Inflammatory macrophage treated with lipopolysaccharide for 1 hour (primary cell): ENCODE measurements around the gene SGSH.
"Not testable (repeated sequence)": the region's sequence is repeated elsewhere in the genome, so short reads cannot be mapped to it uniquely, and the experiment has no call there.

Experiments
- DNase-seq, 2 donors: peaks; one replicate each; pipeline ENCODE4 v3.0.0-alpha.2; 2020 to 2022

SGSH gene

DNA sequence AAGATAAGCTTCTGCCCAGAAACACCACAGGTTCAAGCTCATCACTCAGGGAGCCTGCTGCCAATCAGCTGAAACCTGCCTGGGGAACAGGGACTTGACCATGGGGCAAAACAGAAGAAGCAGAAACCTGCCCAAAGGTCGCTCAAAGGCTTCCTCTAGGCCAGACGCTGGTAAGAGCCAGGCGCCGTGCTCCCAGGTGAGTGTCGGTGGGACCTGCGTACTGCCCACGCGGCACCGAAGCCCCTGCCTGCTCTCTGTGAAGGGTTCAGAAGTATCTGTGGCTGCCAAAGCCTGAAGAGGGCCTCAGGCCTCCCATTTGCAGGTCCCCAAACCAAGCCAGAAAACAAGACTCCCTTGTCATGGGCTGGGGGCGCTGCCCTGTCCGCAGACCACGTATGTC is 10.4 kb downstream of the SGSH start:
- no peak for DNase-seq

DNA sequence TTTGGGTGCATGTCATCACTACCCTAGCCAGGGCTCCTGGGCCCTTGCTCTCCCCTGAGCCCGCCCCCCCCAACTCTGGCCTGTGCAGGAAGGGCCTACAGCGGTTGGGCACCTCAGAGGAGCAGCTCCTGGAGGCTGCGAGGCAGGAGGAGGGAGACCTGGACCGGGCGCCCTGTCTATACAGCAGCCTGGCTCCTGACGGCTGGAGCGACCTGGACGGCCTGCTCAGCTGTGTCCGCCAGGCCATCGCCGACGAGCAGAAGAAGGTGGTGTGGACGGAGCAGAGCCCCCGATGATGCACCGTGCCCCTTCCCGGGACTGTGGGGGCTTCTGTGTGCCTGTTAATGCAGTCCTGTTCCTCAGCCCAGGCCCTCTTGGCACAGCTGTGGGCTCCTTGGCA is 12.1 kb downstream of the SGSH start:
- DNase-seq, result no peak

DNA sequence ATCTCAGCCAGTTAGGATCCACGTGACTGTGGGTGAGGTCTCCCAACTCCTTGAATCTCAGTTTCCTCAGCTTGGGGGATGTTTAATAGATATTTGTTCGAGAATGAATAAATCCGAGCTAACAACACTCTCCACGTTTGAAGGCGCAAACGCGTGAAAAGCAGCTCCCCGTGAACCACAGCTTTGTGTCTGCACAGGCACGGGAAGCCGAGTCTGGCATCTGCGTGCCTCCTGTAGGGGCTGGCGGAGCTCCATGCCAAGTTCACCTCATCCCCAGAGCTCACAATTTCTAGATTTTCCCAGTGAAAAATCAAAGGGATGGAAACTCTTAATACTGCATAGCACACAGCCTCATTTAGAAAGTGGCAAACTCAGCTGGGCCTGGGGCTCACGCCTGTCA is 14.3 kb downstream of the SGSH start:
- DNase-seq, result no peak

DNA sequence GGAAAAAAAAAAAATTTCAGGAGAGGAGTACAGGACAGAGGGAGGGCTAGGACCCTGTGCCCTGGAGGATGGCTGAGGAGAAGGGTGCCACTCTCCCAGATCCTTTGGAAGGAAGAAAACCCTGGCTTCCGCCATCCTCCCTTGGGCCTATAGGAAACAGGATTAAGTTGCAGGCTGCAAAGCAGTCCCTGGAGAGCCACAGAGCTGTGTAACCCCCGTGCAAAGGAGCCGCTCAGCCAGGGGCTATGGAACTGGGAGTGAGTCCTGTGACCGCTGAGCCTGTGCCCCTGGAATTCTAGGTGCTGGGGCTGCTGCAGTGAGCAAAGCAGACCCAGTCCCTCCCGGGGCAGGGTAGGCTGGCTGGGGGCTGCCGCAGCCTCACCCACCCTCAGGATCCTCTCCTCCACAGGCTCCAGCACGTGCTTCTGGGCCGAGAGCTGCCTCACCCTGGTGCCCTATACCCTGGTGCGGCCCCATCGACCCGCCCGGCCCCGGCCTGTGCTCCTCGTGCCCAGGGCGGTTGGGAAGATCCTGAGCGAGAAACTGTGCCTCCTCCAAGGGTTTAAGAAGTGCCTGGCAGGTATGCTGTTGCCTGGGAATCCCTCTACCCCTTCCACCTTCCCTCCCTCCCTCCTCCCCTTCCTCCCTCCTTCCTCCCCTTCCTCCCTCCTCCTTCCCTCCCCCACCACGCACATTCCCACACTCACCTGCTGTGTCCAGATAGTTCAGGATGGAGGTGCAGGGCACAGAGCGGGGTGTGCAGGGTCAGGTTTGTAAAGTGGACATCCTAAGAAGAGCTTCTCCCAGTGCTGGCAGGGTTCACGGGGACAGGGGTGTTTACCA is 15.3 kb downstream of the SGSH start:
- DNase-seq, result no peak

DNA sequence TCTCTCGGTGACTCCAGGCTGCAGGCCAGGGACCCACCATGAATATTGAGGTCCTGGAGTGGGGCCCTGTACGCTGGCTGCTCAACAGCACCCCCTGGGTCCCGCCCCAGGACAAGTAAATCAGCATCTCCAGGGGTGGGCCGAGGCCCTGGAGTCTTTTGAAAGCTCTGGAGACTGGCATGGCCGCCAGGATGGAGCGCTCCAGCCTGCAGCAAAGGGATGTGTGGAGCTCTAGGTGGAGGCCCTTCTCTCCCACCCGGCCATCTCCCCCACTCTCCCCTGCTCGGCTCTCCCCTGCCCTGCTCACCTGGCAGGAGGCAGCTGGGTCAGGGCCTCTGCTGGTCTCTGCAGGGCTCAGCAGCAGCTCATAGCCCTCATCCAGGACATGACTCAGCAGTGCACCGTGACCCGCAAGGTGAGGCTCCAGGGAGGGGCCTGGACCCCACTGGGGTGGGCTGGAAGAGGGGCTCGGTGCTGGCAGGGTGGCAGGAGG is 16.6 kb downstream of the SGSH start:
- DNase-seq, result no peak

DNA sequence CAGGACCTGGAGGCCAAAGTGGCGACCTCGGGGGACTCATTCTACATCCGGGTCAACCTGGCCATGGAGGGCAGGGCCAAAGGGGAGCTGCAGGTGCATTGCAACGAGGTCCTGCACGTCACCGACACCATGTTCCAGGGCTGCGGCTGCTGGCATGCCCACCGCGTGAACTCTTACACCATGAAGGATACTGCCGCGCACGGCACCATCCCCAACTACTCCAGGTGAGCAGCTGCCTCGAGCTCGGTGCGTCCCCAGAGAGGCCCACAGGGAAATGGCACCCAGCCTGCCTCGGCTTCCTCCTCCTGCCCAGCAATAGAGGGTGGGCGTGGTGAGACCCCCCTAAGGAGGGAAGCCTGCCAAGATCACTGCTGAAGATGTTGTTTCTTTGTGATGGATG is 17.9 kb downstream of the SGSH start:
- no peak for DNase-seq

DNA sequence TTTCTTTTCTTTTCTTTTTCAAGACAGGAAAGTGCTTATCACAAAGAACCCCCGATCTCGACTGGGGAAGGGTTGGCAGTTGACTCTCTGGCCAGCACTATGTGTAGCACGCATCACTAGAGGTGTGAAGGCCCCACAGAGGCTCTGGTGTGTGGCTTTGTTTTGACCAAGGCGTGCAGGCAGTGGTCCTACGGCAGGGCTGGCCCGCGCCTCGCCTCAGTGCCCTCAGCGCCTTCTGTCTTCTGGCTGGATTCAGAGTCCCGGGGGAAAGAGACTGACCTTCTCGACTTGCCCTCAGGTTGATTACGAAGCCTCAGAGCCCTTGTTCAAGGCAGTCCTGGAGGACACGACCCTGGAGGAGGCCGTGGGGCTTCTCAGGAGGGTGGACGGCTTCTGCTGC is 18.7 kb downstream of the SGSH start:
- no peak for DNase-seq

DNA sequence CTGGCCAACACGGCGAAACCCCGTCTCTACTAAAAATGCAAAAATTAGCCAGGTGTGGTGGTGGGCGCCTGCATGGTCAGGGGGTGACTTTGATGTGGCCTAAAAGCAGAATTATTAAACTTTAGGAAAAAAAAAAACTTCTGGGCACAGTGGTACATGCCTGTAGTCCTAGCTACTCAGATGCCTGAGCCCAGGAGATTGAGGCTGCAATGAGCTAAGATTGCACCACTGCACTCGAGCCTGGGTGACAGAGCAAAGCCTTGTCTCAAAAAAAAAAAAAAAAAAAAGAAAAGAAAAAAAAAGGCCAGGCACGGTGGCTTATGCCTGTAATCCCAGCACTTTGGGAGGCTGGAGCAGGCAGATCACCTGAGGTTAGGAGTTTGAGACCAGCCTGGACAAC is 20.8 kb downstream of the SGSH start:
- not testable (repeated sequence) for DNase-seq

DNA sequence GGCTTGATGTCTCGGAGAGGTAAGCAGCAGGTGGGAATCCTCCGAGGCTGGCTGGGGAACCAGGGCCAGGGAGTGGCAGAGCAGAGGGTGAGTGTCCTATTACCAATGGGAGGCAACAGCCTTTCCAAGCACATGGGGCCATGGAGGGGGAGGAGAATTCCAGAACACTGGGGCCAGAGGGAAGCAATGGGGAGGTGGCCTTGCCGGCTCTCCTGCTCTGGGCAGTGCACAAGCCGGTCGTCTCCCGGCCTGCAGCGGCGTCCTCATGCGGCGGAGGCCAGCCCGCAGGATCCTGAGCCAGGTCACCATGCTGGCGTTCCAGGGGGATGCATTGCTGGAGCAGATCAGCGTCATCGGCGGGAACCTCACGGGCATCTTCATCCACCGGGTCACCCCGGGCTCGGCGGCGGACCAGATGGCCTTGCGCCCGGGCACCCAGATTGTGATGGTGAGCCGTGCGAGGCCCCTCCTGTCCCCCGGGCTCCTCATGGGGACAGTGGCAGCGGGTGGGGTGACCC is 21.9 kb downstream of the SGSH start:
- no peak for DNase-seq

DNA sequence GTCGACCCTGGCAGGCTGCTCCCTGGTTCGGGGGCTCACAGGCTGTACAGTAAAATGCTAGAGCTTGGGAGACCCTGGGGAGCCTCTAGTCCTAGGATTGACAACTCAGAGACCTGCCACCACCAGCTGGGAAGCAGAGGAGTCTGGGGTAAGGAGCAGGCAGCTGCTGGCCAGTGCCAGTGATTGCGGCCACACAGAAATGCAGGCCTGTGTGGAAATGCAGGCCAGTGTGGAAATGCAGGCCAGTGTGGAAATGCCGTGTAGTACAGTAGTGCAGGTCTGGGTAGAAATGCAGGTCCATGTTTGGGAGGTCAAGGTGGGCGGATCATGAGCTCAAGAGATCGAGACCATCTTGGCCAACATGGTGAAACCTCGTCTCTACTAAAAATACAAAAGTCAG is 23.5 kb downstream of the SGSH start:
- peak in 1 of 2 donors; percentile 22 for DNase-seq

DNA sequence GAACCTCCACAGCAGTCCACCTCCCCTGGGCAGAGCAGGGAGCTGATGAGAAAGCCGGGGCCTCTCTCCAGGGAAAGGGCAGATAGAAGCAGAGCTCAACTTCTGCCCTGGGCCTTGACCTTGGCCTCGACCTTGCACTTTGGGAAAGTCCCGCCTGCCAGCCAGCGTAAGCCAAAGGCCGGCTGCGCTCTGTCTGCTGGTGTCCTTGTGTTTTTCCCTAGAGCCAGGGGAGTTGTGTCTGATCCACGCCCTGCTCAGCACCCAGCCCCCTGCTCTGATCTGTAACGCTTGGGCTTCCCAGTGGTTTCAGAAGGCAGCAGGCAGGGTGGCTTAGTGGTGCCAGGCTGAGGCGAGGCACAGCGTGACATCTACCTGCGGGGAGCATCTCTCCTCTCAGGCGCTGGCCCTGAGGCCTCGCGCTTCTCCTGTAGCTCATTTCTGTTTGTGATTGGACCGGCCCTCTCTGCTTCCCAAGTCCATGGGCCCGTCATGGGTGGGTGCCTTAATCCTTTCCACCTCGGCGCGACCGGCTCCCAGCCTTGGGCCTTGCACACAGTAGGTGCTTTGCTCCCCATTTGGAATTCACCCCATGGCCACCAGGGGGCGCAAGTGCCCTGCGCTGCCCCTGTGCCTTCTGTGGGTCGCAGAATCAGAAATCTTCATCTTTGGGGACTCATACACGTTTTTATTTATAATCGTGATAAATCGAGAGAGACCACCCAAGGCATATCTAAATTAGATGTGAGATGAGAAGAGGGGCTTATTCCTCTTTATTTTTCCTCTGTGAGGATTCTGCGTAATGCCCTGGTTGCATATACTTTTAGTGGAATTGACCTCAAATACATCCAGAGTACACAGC is 24.2 kb downstream of the SGSH start:
- DNase-seq, result peak in 1 of 2 donors; percentile 58

DNA sequence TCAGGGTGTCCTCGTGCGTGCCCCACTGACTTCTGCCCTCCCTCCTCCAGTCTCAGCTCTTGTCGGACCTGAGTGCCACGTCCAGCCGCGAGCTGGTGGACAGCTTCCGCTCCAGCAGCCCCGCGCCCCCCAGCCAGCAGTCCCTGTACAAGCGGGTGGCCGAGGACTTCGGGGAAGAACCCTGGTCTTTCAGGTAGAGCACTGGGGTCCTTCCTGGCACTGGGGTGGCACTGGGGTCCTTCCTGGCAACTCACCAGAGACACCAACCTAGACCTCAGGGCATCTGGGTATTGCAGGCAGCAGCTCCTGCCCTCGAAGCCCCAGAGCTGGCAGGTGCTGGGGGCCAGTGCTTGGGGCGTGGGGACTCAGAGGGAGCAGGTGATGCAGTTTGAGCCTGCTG is 25.0 kb downstream of the SGSH start:
- DNase-seq, result no peak

DNA sequence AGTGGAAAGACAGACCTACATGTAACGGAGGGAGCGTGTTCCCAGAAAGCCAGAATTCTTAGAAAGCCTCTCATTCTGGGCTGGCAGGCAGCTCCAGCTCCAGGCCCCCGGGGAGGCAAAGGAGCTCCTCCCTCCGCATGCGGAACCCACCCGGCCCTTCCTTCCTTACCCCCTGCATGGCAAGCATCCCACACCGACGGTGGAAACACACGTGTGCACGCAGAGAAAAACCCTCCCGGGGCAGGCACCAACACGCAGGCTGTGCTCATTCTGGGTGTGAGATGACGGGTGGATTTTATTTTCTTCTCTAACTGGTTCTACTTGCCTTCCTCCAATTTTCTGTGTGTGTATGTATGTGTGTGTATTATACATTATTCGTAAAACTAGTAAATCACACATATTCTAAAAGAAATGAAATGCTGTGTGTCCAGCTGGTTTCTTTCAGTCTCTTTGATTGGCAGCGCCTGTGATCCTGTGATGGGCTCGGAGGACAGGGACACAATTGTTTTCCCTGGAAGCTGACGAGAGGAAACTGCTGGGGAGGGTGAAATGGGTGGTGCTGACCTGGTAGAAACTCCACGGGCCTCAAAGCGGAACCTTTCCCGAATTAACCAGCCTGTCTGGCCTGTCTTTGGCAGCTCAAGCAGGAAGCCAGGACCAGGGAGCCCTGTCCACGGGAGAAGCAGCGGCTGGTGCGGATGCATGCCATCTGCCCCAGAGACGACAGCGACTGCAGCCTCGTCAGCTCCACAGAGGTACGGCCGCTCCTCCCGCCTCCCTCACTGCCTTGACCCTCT is 28.1 kb downstream of the SGSH start:
- no peak for DNase-seq

DNA sequence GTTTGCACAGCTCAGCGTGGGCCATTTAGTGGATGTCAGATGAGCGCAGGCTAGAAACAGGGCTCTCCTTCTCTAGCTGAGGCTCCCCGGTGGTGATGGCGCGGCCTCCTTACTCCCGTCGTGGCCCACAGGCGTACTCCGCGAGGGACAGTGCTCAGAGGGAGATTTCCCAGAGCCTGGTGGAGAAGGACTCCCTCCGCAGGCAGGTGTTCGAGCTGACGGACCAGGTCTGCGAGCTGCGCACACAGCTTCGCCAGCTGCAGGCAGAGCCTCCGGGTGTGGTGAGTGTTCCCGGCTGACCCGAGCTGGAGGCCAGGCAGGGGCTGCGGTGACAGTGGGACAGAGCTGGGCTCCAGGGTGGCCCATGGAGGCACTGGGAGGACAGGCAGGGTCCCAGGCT is 28.9 kb downstream of the SGSH start:
- no peak for DNase-seq

DNA sequence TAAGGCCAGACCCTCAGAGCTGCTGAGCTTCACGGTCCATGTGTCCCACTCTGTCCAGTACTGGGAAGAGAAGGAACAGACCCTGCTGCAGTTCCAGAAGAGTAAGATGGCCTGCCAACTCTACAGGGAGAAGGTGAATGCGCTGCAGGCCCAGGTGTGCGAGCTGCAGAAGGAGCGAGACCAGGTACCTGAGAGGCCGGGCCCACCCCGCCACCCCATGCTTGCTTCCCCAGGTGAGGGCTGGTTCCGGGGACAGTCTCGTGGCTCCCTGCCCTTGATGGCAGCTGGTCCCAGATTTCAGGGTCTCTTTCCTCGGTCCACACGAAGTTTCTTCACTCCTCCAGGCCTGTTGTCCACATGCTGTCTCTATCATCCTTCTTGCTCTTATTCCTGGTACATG is 29.4 kb downstream of the SGSH start:
- no peak for DNase-seq

DNA sequence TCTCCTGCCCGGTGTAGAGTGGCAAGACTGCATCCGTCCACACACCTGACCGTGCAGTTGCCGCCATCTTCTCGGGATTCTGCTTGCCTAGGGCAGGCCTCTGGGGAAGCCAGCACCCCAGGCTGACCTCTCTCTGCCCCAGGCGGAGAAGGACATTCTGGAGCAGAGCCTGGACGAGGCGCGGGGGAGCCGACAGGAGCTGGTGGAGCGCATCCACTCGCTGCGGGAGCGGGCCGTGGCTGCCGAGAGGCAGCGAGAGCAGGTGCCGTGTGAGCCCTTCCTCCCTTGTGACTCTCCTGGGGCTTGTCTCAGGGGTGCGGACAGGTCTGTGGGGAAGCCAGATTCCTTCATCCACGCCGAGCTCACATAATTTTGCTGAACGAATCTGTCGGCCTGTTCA is 30.5 kb downstream of the SGSH start:
- DNase-seq, result no peak

DNA sequence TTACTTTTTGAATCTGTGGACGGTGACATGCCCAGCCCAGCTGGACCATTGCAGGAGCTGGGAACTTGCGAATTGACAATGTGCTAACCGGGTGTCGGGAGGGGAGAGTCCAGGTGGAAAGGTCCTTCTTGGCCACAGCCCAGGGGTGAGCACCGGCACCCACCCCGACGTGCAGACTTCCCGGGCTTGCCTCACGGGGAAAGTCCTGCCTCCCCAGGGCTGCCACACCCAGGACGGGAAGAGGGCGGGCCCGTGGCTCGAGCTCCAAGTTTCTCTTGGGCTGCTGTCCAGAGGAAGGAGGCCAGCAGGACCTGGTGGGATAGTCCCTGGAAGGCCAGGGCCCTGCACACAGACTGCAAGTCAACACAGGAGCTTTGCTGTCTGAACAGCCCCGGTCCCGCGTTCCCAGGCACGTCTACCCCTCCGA is 32.6 kb downstream of the SGSH start:
- no peak for DNase-seq

DNA sequence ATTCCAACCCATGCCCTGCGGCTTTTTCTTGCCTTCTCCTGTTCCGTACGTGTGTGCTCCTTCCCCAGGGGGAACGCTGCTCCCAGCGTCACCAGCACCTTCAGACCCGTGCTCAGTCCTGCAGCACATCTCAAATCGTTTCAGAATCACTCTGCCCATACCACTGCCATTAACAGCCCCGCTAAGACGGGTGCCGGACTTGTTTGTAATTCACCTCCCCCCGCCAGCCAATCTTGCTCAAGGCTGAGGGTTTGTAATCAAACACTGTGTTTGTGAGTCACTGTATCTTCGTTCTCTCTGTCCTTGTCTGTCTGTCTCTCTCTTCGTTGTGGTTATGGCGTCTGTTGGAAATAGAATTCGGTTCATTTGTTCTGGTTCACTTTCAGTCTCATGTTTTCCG is 33.0 kb downstream of the SGSH start:
- no peak for DNase-seq

DNA sequence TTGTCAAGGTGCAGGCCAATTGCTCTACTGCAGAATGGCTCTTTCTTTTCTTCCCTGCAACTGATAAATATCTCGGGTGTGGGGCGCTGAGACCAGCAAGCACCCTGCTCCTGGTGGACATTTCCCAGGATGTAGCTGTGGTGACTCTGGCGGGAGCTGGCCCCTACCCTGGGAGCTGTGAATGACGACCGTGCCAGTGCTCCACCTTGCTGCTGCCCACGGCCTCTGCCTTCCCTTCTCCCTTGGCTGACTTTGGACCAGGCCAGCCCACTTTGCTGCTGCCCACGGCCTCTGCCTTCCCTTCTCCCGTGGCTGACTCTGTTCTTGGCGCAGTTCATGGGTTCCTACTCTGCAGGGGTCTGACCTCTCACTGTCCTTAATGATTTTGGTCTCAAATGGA is 34.2 kb downstream of the SGSH start:
- DNase-seq, result no peak

DNA sequence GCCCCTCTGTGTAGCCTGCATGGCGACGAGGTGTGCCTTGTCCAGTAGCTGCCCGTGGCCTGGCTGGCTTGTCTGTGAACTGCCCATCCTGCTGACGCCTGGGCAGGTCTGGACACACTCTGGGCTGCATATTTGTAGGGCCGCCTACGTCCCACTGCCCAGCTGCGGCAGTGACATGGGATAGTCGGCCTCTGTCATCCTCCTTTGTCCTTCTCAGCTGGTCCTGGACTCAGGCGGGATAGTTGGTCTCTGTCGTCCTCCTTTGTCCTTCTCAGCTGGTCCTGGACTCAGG is 35.8 kb downstream of the SGSH start:
- no peak for DNase-seq

DNA sequence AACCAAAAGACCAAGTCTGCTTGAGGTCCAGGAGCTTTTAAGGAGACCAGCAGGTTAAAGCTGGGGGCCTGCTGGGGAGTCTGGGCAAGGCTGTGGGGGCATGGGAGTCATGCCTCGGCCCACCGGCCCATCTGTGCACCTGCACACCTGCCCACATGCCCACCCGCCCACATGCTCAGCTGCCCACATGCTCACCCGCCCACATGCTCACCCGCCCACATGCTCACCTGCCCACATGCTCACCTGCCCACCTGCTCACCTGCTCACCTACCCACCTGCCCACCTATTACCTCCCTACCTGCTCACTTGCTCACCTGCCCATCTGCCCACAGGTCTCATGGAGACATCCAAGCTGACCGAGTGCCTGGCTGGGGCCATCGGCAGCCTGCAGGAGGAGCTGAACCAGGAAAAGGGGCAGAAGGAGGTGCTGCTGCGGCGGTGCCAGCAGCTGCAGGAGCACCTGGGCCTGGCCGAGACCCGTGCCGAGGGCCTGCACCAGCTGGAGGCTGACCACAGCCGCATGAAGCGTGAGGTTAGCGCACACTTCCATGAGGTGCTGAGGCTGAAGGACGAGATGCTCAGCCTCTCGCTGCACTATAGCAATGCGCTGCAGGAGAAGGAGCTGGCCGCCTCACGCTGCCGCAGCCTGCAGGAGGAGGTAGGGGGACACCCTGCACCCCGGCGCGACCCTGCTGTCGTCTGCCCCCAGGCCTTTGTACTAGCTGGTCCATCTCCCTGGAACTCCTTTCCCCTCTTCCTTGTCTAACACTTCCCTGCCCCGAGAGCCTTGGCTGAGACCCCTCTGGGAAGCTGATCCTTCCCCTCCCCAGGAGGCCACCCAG is 36.3 kb downstream of the SGSH start:
- no peak for DNase-seq

DNA sequence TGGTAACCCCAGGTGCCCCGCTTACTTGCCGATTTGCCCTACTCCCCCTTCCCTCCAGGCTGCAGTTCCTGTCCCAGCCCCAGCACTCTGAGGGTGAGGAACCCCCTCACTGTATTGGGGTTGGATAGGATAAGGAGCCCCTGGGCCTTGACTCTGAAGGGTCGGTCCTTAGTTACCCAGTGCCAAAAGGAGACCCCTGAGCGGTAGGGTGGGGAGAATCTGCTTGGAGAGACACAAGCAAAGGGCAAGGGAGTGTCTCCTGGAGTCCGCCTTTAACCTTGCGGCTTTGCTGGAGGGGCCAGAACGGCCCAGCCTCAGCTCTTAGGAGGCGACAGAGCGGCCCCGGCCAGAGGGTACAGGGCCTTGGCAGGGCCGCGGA is 37.3 kb downstream of the SGSH start:
- DNase-seq, result no peak
